ENCODE measurements around the gene WRAP53.

WRAP53 gene

GRCh38 chr17:7750321-7750821, 62.1 kb downstream of the WRAP53 start:
- H3K9me3 ChIP-seq (ENCODE audit: low read length), result peaks cover 2% of the 10 kb centered on the region
- peaks cover 4% of the 10 kb centered on the region for H3K4me1 ChIP-seq (ENCODE audit: insufficient read depth, low read length)
- no peak overlapping the region for H2AFZ ChIP-seq (ENCODE audit: low read depth, low read length)
- no peak overlapping the region for H3K4me3 ChIP-seq (ENCODE audit: low read length)
- H3K36me3 ChIP-seq (ENCODE audit: insufficient read depth, low read length), result no peaks in the 10 kb centered on the region
- H3K27me3 ChIP-seq (ENCODE audit: insufficient read depth, low read length), result peaks cover 7% of the 10 kb centered on the region
